OCI-LY1 (cell line): ENCODE results near the gene RGS10.

Experiments
- H2AFZ ChIP-seq: fragments of 200-600 bp; sonication (generic), shearing (Covaris generic); 2 replicates; pipeline ENCODE4 v1.6.0; 2014; ENCODE audit warnings: antibody characterized with exemption, mild to moderate bottlenecking, low read length
- H3F3A ChIP-seq: fragments of 200-600 bp; sonication (generic), shearing (Covaris generic); 2 replicates; pipeline ENCODE4 v1.6.0; 2014; ENCODE audit warnings: mild to moderate bottlenecking, antibody characterized with exemption, low read length, moderate library complexity; ENCODE audit not compliant: insufficient read depth
- H3K27ac ChIP-seq: fragments of 200-600 bp; sonication (generic); 2 replicates; pipeline ENCODE4 v1.5.1; 2014; ENCODE audit warnings: low read length, mixed run types, mild to moderate bottlenecking, low read depth; ENCODE audit not compliant: poor library complexity, severe bottlenecking
- H3K27me3 ChIP-seq: fragments of 200-600 bp; sonication (generic); 2 replicates; pipeline ENCODE4 v1.6.0; 2014; ENCODE audit warnings: antibody characterized with exemption, mild to moderate bottlenecking, low read length, moderate library complexity; ENCODE audit not compliant: insufficient read depth
- H3K36me3 ChIP-seq: fragments of 200-600 bp; sonication (generic); 2 replicates; pipeline ENCODE4 v1.6.1; 2014; ENCODE audit warnings: mild to moderate bottlenecking, antibody characterized with exemption, low read length, moderate library complexity, mixed read lengths; ENCODE audit not compliant: insufficient read depth
- H3K4me1 ChIP-seq: fragments of 200-600 bp; sonication (generic); 2 replicates; pipeline ENCODE4 v1.5.1; 2014; ENCODE audit warnings: mild to moderate bottlenecking, low read length, moderate library complexity; ENCODE audit not compliant: insufficient read depth, severe bottlenecking
- H3K4me2 ChIP-seq: fragments of 200-600 bp; sonication (generic), shearing (Covaris generic); 2 replicates; pipeline ENCODE4 v1.6.1; 2014; ENCODE audit warnings: low read length
- H3K4me3 ChIP-seq: fragments of 200-600 bp; sonication (generic); 2 replicates; pipeline ENCODE4 v1.5.1; 2014; ENCODE audit warnings: low read length, low read depth, mild to moderate bottlenecking, mixed read lengths; ENCODE audit not compliant: poor library complexity, severe bottlenecking
- H3K79me2 ChIP-seq: fragments of 200-600 bp; shearing (Covaris generic); 2 replicates; pipeline ENCODE4 v1.6.1; 2016; ENCODE audit warnings: mixed run types, low read length, mixed read lengths; ENCODE audit not compliant: insufficient read depth
- H3K9ac ChIP-seq: fragments of 200-600 bp; sonication (generic), shearing (Covaris generic); 2 replicates; pipeline ENCODE4 v1.6.1; 2014; ENCODE audit warnings: mild to moderate bottlenecking, low read length, mixed read lengths
- H3K9me2 ChIP-seq: fragments of 200-600 bp; sonication (generic), shearing (Covaris generic); 2 replicates; pipeline ENCODE4 v1.6.1; 2014; ENCODE audit warnings: low read depth, mild to moderate bottlenecking, low read length, mixed read lengths
- H3K9me3 ChIP-seq: fragments of 200-600 bp; shearing (Covaris generic); 2 replicates; pipeline ENCODE4 v1.6.1; 2014; ENCODE audit warnings: low read length, mixed read lengths
- H4K20me1 ChIP-seq: fragments of 200-600 bp; sonication (generic), shearing (Covaris generic); 2 replicates; pipeline ENCODE4 v1.6.0; 2016; ENCODE audit warnings: mild to moderate bottlenecking, low read length; ENCODE audit not compliant: insufficient read depth
- CTCF ChIP-seq: fragments of 200-600 bp; sonication (generic), shearing (Covaris generic); IDR thresholded peaks from 2 replicates; pipeline ENCODE4 v1.5.1; 2017; ENCODE audit warnings: mild to moderate bottlenecking, antibody characterized with exemption, low read length, moderate library complexity, mixed read lengths
- EZH2 ChIP-seq: fragments of 200-600 bp; sonication (generic), shearing (Covaris generic); IDR thresholded peaks from 2 replicates; pipeline ENCODE4 v1.8.0; 2017; ENCODE audit warnings: borderline replicate concordance, mixed run types, mild to moderate bottlenecking, antibody characterized with exemption, low read length, moderate library complexity, mixed read lengths

Gene RGS10

GRCh38 chr10:119518176-119518575 is 24.3 kb downstream of the RGS10 start:
- H3F3A ChIP-seq = no peaks in the 10 kb centered on the region
- no peak overlapping the region for H3K4me2 ChIP-seq
- no peak overlapping the region for H3K9ac ChIP-seq
- H3K9me3 ChIP-seq = no peaks in the 10 kb centered on the region
- TF ChIP-seq CTCF = no peak
- no peak for TF ChIP-seq EZH2
- no peaks in the 10 kb centered on the region for H3K9me2 ChIP-seq
- H3K36me3 ChIP-seq = no peaks in the 10 kb centered on the region
- no peak overlapping the region for H3K27ac ChIP-seq
- no peaks in the 10 kb centered on the region for H4K20me1 ChIP-seq
- no peaks in the 10 kb centered on the region for H3K79me2 ChIP-seq
- peaks cover 23% of the 10 kb centered on the region for H3K4me1 ChIP-seq
- H2AFZ ChIP-seq = no peak overlapping the region
- H3K27me3 ChIP-seq = no peaks in the 10 kb centered on the region
- no peak overlapping the region for H3K4me3 ChIP-seq

GRCh38 chr10:119517235-119518141 is 25.0 kb downstream of the RGS10 start:
- Histone ChIP-seq H3K9me2 (no peaks in the 10 kb centered on the region), H3K79me2 (no peaks in the 10 kb centered on the region), H3F3A (no peaks in the 10 kb centered on the region), H3K4me1 (peaks cover 23% of the 10 kb centered on the region), H3K4me3 (no peak overlapping the region), H3K4me2 (peak overlapping the region; percentile 53; the same call in 1 of the 2 replicates), H3K9me3 (no peaks in the 10 kb centered on the region), H2AFZ (0 out of 2 replicates have a peak overlapping the region, but pooled peaks have one; percentile 45), H4K20me1 (no peaks in the 10 kb centered on the region), H3K9ac (no peak overlapping the region; the same call in 1 of the 2 replicates), H3K36me3 (no peaks in the 10 kb centered on the region), H3K27ac (peak overlapping the region; percentile 52), H3K27me3 (no peaks in the 10 kb centered on the region)
- TF ChIP-seq EZH2 = no peak
- no peak for TF ChIP-seq CTCF

- H2AFZ ChIP-seq = 0 out of 2 replicates have a peak overlapping the region, but pooled peaks have one; percentile 45
- H3F3A ChIP-seq = no peaks in the 10 kb centered on the region
- peak overlapping the region; percentile 52 for H3K27ac ChIP-seq
- no peaks in the 10 kb centered on the region for H3K36me3 ChIP-seq
- H3K4me1 ChIP-seq = peaks cover 23% of the 10 kb centered on the region
- H3K79me2 ChIP-seq = no peaks in the 10 kb centered on the region
- TF ChIP-seq EZH2 (no peak), CTCF (no peak)
- H3K4me3 ChIP-seq = peak overlapping the region; percentile 21
- peak overlapping the region; percentile 25; the same call in 1 of the 2 replicates for H3K9ac ChIP-seq
- H3K9me3 ChIP-seq = no peaks in the 10 kb centered on the region
- H3K27me3 ChIP-seq = peaks cover 1% of the 10 kb centered on the region; the same call in 1 of the 2 replicates
- no peaks in the 10 kb centered on the region for H3K9me2 ChIP-seq
- H3K4me2 ChIP-seq = peak overlapping the region; percentile 53
- H4K20me1 ChIP-seq = no peaks in the 10 kb centered on the region
Measured at GRCh38 chr10:119516381-119517234, 25.9 kb downstream of the RGS10 start.
